WTC11 (cell line): Measurements from ENCODE around the gene B3GLCT. TPM values are rescaled to one million over a fixed set of nuclear protein-coding genes. Genes with fewer than 3 reads are reported as not detected.

Experiments used
- ATAC-seq: fragments of 200-7000 bp; cut with Tn5 transposase; 2 replicates; pipeline ENCODE4 v1.10.0; 2021; ENCODE audit warnings: mild to moderate bottlenecking, moderate library complexity
- CTCF ChIA-PET: fragments of 300-600 bp; sonication (Branson Sonifier 250); formaldehyde crosslinking; loops from one replicate; lab custom pipeline; 2021; ENCODE audit warnings: antibody characterized with exemption; lab: Charles Lee
- POLR2A ChIA-PET: fragments of 350-600 bp; sonication (Branson Sonifier 250); formaldehyde crosslinking; loops from one replicate; lab custom pipeline; 2021; ENCODE audit warnings: antibody characterized with exemption; lab: Charles Lee
- DNase-seq: peaks from one replicate; pipeline ENCODE4 v3.0.0; 2021; ENCODE audit warnings: low spot score
- H3K27ac Mint-ChIP-seq: 2 replicates; pipeline ENCODE4 v1.8.0; 2021; ENCODE audit warnings: mixed read lengths
- H3K27me3 Mint-ChIP-seq: 2 replicates; pipeline ENCODE4 v1.8.0; 2021; ENCODE audit warnings: low read depth, mild to moderate bottlenecking, moderate library complexity, mixed read lengths
- H3K36me3 Mint-ChIP-seq: 2 replicates; pipeline ENCODE4 v1.8.0; 2021; ENCODE audit warnings: mixed read lengths
- H3K4me1 Mint-ChIP-seq: 2 replicates; pipeline ENCODE4 v1.8.0; 2022; ENCODE audit warnings: mixed read lengths
- H3K4me3 Mint-ChIP-seq: 2 replicates; pipeline ENCODE4 v1.8.0; 2021; ENCODE audit warnings: mild to moderate bottlenecking, moderate library complexity, mixed read lengths
- H3K9me3 Mint-ChIP-seq: 2 replicates; pipeline ENCODE4 v1.8.0; 2021; ENCODE audit warnings: mixed read lengths
- ESRRA ChIP-seq: sonication (generic); formaldehyde crosslinking; IDR thresholded peaks from 2 replicates; pipeline ENCODE4 v1.8.1; 2022; ENCODE audit warnings: mild to moderate bottlenecking, missing genetic modification reagents, borderline replicate concordance
- ETV6 ChIP-seq: sonication (generic); formaldehyde crosslinking; IDR thresholded peaks from 2 replicates; pipeline ENCODE4 v1.8.1; 2022; ENCODE audit warnings: mild to moderate bottlenecking, missing genetic modification reagents
- FOXJ3 ChIP-seq: sonication (generic); formaldehyde crosslinking; IDR thresholded peaks from 2 replicates; pipeline ENCODE4 v1.9.0; 2021; ENCODE audit warnings: missing genetic modification reagents, mild to moderate bottlenecking, borderline replicate concordance
- GRHL2 ChIP-seq: fragments of 250-450 bp; sonication (Bioruptor Pico); IDR thresholded peaks from 2 replicates; pipeline ENCODE4 v1.8.0; 2022; ENCODE audit warnings: mild to moderate bottlenecking, moderate library complexity; ENCODE audit not compliant: insufficient replicate concordance, severe bottlenecking
- HMGA2 ChIP-seq: fragments of 250-450 bp; sonication (Bioruptor Pico); IDR thresholded peaks from 2 replicates; pipeline ENCODE4 v1.4.0; 2021; ENCODE audit warnings: mild to moderate bottlenecking, moderate library complexity
- JUN ChIP-seq: sonication (generic); formaldehyde crosslinking; IDR thresholded peaks from 2 replicates; pipeline ENCODE4 v1.8.0; 2023; ENCODE audit warnings: mild to moderate bottlenecking, missing genetic modification reagents
- MLX ChIP-seq: sonication (generic); formaldehyde crosslinking; IDR thresholded peaks from 2 replicates; pipeline ENCODE4 v1.8.1; 2023; ENCODE audit warnings: mild to moderate bottlenecking, missing genetic modification reagents, moderate library complexity
- NFE2L1 ChIP-seq: sonication (generic); formaldehyde crosslinking; IDR thresholded peaks from 2 replicates; pipeline ENCODE4 v1.8.1; 2023; ENCODE audit warnings: missing genetic modification reagents
- PRDM15 ChIP-seq: sonication (generic); formaldehyde crosslinking; IDR thresholded peaks from 2 replicates; pipeline ENCODE4 v1.8.0; 2022; ENCODE audit warnings: missing genetic modification reagents
- RORB ChIP-seq: fragments of 250-450 bp; sonication (Bioruptor Pico); IDR thresholded peaks from 2 replicates; pipeline ENCODE4 v1.9.0; 2021; ENCODE audit warnings: mild to moderate bottlenecking
- SOX15 ChIP-seq: fragments of 250-450 bp; sonication (Bioruptor Pico); IDR thresholded peaks from 2 replicates; pipeline ENCODE4 v1.9.0; 2021; ENCODE audit warnings: mild to moderate bottlenecking
- ZBTB43 ChIP-seq: sonication (generic); formaldehyde crosslinking; IDR thresholded peaks from 2 replicates; pipeline ENCODE4 v1.8.1; 2023; ENCODE audit warnings: mild to moderate bottlenecking, missing genetic modification reagents
- ZNF138 ChIP-seq: sonication (generic); formaldehyde crosslinking; conservative IDR thresholded peaks from 2 replicates; pipeline ENCODE4 v1.8.1; 2022; ENCODE audit warnings: mild to moderate bottlenecking, moderate library complexity, missing genetic modification reagents
- ZNF263 ChIP-seq: sonication (generic); formaldehyde crosslinking; IDR thresholded peaks from 2 replicates; pipeline ENCODE4 v1.8.1; 2022; ENCODE audit warnings: low read depth, mild to moderate bottlenecking, moderate library complexity, missing genetic modification reagents
- total RNA-seq: library from RNA; stranded (reverse); gene quantifications from 3 replicates; pipeline ENCODE4 v1.2.3, GENCODE V29; 2021
- TF ChIP-seq, protein P1 (sequence below): fragments of 250-450 bp; sonication (Bioruptor Pico); IDR thresholded peaks from 2 replicates; pipeline ENCODE4 v1.9.0; 2021; ENCODE audit warnings: mild to moderate bottlenecking, borderline replicate concordance
- TF ChIP-seq, protein P2 (sequence below): sonication (generic); formaldehyde crosslinking; IDR thresholded peaks from 2 replicates; pipeline ENCODE4 v1.8.1; 2022; ENCODE audit warnings: low read depth, missing genetic modification reagents, borderline replicate concordance
- TF ChIP-seq, protein P3 (sequence below): sonication (generic); formaldehyde crosslinking; IDR thresholded peaks from 2 replicates; pipeline ENCODE4 v1.8.1; 2023; ENCODE audit warnings: mild to moderate bottlenecking, missing genetic modification reagents, moderate library complexity
- TF ChIP-seq, protein P4 (sequence below): sonication (generic); formaldehyde crosslinking; conservative IDR thresholded peaks from 2 replicates; pipeline ENCODE4 v1.8.1; 2022; ENCODE audit warnings: mild to moderate bottlenecking, missing genetic modification reagents

Gene B3GLCT
- total RNA-seq, 1 experiment from 2014 or later = 2.4 TPM

DNA sequence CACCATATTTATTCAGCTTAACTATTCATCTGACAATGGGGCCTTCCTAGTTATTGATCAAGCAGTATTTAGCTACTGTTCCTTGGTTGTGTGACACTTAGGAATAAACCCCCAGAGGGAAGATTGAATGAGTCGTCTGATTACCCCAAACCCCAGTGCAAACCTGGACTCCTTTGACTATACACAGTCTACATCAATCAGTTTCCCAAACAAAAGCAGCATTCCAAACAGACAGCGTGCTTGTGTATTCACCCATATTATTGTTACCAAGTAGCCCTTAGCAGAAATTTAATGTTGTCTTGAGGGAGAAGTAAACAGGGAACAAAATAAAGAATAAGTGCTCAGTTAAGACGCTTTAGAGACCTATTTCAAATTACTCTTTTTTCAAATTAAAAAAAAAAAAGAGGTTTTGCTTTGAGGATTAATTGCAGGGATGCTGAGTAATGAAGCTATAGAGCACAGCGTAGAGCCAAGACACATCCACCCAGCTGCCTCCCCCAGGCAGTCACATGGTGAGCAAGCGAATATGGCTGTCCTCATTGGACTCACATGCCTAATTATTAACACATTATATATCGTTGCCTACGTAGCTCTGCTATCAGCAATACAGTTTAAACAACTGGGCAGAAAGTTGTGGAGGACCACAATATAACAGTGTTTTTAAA lies 14.7 kb upstream of the B3GLCT start:
- Mint-ChIP-seq H3K27me3 (peaks cover 6% of the 10 kb centered on the region; the same call in 1 of the 2 replicates), H3K27ac (no peak overlapping the region), H3K4me3 (no peak overlapping the region), H3K36me3 (peaks cover 5% of the 10 kb centered on the region; the same call in 1 of the 2 replicates), H3K9me3 (peaks cover 31% of the 10 kb centered on the region), H3K4me1 (peaks cover 6% of the 10 kb centered on the region)
- no peak for ATAC-seq
- ChIA-PET CTCF (no interaction called here), POLR2A (no interaction called here)
- DNase-seq = no peak
- TF ChIP-seq, protein P1, sequence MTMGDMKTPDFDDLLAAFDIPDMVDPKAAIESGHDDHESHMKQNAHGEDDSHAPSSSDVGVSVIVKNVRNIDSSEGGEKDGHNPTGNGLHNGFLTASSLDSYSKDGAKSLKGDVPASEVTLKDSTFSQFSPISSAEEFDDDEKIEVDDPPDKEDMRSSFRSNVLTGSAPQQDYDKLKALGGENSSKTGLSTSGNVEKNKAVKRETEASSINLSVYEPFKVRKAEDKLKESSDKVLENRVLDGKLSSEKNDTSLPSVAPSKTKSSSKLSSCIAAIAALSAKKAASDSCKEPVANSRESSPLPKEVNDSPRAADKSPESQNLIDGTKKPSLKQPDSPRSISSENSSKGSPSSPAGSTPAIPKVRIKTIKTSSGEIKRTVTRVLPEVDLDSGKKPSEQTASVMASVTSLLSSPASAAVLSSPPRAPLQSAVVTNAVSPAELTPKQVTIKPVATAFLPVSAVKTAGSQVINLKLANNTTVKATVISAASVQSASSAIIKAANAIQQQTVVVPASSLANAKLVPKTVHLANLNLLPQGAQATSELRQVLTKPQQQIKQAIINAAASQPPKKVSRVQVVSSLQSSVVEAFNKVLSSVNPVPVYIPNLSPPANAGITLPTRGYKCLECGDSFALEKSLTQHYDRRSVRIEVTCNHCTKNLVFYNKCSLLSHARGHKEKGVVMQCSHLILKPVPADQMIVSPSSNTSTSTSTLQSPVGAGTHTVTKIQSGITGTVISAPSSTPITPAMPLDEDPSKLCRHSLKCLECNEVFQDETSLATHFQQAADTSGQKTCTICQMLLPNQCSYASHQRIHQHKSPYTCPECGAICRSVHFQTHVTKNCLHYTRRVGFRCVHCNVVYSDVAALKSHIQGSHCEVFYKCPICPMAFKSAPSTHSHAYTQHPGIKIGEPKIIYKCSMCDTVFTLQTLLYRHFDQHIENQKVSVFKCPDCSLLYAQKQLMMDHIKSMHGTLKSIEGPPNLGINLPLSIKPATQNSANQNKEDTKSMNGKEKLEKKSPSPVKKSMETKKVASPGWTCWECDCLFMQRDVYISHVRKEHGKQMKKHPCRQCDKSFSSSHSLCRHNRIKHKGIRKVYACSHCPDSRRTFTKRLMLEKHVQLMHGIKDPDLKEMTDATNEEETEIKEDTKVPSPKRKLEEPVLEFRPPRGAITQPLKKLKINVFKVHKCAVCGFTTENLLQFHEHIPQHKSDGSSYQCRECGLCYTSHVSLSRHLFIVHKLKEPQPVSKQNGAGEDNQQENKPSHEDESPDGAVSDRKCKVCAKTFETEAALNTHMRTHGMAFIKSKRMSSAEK = no peak
- TF ChIP-seq FOXJ3 (CRISPR knock-in tag) = no peak
- TF ChIP-seq ESRRA (CRISPR knock-in tag) = no peak
- TF ChIP-seq GRHL2 = no peak
- TF ChIP-seq NFE2L1 (CRISPR knock-in tag) = no peak
- TF ChIP-seq ZNF138 (CRISPR knock-in tag) = no peak
- no peak for TF ChIP-seq ZBTB43 (CRISPR knock-in tag)
- no peak for TF ChIP-seq JUN
- TF ChIP-seq ETV6 (CRISPR knock-in tag) = no peak
- TF ChIP-seq PRDM15 (CRISPR knock-in tag) = no peak
- no peak for TF ChIP-seq SOX15 (CRISPR knock-in tag)
- TF ChIP-seq, protein P2, sequence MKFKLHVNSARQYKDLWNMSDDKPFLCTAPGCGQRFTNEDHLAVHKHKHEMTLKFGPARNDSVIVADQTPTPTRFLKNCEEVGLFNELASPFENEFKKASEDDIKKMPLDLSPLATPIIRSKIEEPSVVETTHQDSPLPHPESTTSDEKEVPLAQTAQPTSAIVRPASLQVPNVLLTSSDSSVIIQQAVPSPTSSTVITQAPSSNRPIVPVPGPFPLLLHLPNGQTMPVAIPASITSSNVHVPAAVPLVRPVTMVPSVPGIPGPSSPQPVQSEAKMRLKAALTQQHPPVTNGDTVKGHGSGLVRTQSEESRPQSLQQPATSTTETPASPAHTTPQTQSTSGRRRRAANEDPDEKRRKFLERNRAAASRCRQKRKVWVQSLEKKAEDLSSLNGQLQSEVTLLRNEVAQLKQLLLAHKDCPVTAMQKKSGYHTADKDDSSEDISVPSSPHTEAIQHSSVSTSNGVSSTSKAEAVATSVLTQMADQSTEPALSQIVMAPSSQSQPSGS = no peak
- TF ChIP-seq RORB (CRISPR knock-in tag) = no peak
- no peak for TF ChIP-seq ZNF263 (CRISPR knock-in tag)
- TF ChIP-seq, protein P3, sequence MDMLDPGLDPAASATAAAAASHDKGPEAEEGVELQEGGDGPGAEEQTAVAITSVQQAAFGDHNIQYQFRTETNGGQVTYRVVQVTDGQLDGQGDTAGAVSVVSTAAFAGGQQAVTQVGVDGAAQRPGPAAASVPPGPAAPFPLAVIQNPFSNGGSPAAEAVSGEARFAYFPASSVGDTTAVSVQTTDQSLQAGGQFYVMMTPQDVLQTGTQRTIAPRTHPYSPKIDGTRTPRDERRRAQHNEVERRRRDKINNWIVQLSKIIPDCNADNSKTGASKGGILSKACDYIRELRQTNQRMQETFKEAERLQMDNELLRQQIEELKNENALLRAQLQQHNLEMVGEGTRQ = no peak
- TF ChIP-seq, protein P4, sequence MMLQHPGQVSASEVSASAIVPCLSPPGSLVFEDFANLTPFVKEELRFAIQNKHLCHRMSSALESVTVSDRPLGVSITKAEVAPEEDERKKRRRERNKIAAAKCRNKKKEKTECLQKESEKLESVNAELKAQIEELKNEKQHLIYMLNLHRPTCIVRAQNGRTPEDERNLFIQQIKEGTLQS (CRISPR knock-in tag) = no peak
- TF ChIP-seq MLX (CRISPR knock-in tag) = no peak
- no peak for TF ChIP-seq HMGA2 (CRISPR knock-in tag)
